HG03439 (cell line): Measurements from ENCODE around the gene PIEZO2.
A peak's percentile ranks its signal among the peaks of the same experiment; 100 is the strongest.
"Not testable (repeated sequence)": the region's sequence is repeated elsewhere in the genome, so short reads cannot be mapped to it uniquely, and the experiment has no call there.

Source experiments
- ATAC-seq: cut with Tn5 transposase; IDR thresholded peaks from one replicate; pipeline ENCODE4 v1.9.1; 2021; ENCODE audit warnings: mild to moderate bottlenecking, moderate library complexity; ENCODE audit not compliant: unreplicated experiment

PIEZO2 gene

GRCh38 chr18:10644003-10644402 is 505.4 kb downstream of the PIEZO2 start:
- not testable (repeated sequence) for ATAC-seq

GRCh38 chr18:10642915-10643524 is 506.3 kb downstream of the PIEZO2 start:
- ATAC-seq = not testable (repeated sequence)

- ATAC-seq = not testable (repeated sequence)
Measured at GRCh38 chr18:10638539-10638885, 510.9 kb downstream of the PIEZO2 start.

- not testable (repeated sequence) for ATAC-seq
Measured at GRCh38 chr18:10637858-10638538, 511.4 kb downstream of the PIEZO2 start.

GRCh38 chr18:10629076-10629475 is 520.3 kb downstream of the PIEZO2 start:
- peak; percentile 96 for ATAC-seq

GRCh38 chr18:10626606-10627213 is 522.7 kb downstream of the PIEZO2 start:
- not testable (repeated sequence) for ATAC-seq

GRCh38 chr18:10623606-10624005 is 525.8 kb downstream of the PIEZO2 start:
- not testable (repeated sequence) for ATAC-seq

- ATAC-seq = not testable (repeated sequence)
Measured at GRCh38 chr18:10622982-10623381, 526.4 kb downstream of the PIEZO2 start.

- ATAC-seq = not testable (repeated sequence)
Measured at GRCh38 chr18:10620670-10621329, 528.6 kb downstream of the PIEZO2 start.
